NCI-H510A (cell line): ENCODE data around the gene FBXW4.
"Not testable (repeated sequence)": the region's sequence is repeated elsewhere in the genome, so short reads cannot be mapped to it uniquely, and the experiment has no call there.

Source experiments
- DNase-seq: peaks from one replicate; lab custom pipeline; 2025; lab: John Stamatoyannopoulos, UW

FBXW4 gene

GRCh38 chr10:101616415-101617101 is 78.4 kb downstream of the FBXW4 start:
- no peak for DNase-seq

- no peak for DNase-seq
Observed at GRCh38 chr10:101615525-101616116, 79.3 kb downstream of the FBXW4 start.

- DNase-seq: no peak
Observed at GRCh38 chr10:101614663-101615524, 80.1 kb downstream of the FBXW4 start.

DNA sequence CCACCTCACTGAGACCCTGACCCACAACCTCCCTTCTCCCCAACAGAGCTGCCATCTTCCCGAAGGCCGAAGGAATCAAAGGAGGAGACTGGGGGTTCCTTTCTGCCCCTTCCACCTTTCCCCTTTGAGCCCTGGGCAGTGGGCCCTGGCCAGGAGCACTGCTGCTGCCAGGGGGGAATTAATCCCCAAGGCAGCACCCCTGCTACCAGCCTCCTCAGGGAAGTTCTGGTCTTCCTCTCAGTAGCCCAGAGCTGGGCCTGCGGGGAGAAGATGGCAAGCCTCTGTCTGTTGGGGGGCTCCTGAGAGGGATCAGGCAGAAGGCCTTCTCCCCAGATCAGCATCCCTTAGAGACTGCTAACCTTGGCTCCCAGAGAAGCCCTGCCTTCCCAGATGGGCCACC is 81.3 kb downstream of the FBXW4 start:
- no peak for DNase-seq

DNA sequence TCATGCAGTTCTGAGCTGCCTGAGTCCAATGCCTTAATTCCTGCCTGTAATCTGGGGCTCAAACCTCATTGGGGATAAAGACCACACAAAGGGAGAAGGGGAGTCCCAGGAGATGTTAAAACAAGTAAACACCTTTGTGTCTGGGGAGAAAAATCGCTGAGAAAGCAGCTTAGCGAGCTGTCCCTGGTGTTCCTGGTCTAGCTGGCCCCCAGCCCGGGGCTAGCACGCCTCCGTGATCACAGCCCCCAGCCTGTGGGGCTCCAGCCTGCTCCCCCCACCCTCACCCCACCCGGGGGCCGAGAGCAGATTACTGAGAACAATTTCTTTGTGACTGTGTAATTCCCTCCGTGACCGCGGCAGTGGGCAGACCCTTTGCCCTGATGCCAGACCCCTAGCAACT is 82.1 kb downstream of the FBXW4 start:
- no peak for DNase-seq

- no peak for DNase-seq
Observed at GRCh38 chr10:101612086-101612485, 82.9 kb downstream of the FBXW4 start.

- DNase-seq: no peak
Observed at GRCh38 chr10:101611096-101611905, 83.7 kb downstream of the FBXW4 start.

GRCh38 chr10:101609481-101609880 is 85.5 kb downstream of the FBXW4 start:
- no peak for DNase-seq

DNA sequence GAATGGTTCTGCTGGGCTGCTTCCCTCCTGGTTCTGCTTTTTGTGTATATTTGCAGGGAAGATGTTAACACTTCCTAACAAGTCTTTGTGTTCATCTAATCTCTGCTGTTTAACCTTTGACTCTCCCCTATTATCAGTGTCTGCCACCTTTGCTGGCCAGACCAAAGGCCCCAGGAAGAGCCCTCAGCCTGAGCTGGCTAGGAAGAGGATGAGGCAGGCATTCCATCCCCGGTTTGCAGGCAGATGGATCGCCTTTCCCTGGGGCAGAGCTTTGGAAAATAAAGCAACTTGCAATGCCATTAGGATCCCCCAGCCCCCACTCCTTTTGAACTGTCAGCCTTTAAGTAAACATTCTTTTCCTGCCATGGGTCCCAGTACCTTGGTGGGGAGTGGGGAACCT is 87.8 kb downstream of the FBXW4 start:
- DNase-seq: no peak

- DNase-seq: peak; percentile 35
Observed at GRCh38 chr10:101602761-101603398, 92.1 kb downstream of the FBXW4 start.

GRCh38 chr10:101601541-101601940 is 93.4 kb downstream of the FBXW4 start:
- DNase-seq: peak; percentile 62

- DNase-seq: no peak
Observed at GRCh38 chr10:101597091-101597900, 97.7 kb downstream of the FBXW4 start.

DNA sequence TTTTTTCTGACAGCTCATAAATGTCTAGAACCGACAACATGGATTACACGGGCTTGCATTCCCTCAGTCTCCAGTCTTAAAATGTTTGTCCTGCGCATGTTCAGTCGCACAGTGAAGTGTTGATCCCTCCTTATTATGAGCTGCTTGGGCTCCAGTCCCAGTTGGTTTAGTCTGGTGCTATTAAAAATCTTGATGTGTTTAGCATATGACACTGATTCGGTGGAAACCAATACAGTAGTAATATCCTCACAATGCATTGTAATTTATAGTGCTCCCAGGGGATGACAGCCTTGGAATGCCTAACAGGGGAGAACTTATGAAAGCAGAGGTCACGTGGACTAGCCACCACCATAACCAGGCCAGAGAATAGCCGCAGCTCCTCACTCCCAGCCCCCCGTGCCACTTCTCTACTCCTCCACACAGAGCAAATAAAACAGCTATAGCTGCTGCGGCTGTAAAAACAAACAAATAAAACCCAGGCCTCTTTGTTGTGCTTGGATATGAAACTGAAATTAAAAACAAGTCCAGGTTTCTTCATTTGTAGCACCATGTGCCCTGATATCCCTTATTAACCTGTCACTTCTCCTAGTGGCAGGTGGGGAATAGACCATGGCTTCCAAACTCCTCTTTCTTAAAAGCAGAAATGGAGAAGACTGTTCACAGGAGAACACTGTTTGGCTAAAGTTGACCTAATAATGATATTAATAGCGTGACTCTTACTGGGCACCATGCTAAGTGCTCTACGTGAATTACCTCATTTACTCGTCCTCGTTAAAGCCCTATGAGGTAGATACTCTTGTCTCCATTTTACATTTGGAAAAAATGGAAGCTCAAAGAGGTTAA is 99.2 kb downstream of the FBXW4 start:
- peak; percentile 7 for DNase-seq

- not testable (repeated sequence) for DNase-seq
Observed at GRCh38 chr10:101593331-101593730, 101.6 kb downstream of the FBXW4 start.

- no peak for DNase-seq
Observed at GRCh38 chr10:101588879-101589278, 106.1 kb downstream of the FBXW4 start.

DNA sequence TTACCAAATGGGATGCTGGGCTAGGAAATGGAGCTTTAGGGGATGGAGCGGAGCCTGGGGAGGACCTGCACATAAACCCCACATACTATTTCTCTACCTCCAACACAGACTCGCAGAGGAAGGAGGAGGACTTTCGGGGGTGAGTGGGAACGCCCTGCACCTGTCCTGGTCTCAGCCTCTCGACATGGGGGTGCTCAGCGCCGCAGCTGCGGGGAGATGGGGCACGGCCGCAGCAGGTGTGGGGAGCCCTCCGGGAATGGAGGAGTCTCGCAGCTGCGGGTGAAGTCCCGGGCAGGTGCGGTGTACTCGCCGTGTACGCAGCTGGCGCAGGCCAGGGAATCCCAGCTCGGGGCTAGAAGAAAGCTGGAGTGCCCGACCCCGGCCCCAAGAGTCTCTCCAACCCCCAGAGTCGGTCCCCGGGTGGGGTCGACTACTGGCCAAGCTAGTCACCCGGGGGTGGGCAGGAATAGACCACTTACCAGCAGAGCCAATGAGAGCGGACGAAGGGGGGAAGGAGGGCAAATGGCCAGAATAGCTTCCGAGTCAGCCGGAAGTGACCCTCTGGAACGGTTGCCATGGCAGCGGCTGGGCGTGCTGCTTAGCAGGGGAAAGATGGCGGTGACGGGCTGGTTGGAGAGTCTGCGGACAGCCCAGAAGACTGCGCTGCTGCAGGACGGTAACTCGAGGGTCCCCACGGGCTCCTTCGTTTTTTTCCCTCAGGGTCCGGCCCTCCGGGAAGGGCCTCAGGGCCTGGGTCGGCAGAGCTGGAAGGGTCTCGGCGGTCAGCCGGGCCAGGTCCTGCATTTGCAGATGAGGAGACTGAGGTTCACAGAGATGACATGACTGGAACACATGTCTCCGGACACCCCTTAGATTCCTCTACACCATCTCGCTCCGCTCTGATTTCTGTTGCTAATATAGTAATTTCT is 107.0 kb downstream of the FBXW4 start, which contains the start of the genes DPCD and POLL:
DPCD (plus strand) TSS at position 597 of the 929 bp plus-strand sequence; CDS start at position 613, 16 bp downstream.
POLL (minus strand) TSS at position 533 of the 929 bp plus-strand sequence. CDS start 897 bp downstream, outside the sequence.
- DNase-seq: peak; percentile 87

DNA sequence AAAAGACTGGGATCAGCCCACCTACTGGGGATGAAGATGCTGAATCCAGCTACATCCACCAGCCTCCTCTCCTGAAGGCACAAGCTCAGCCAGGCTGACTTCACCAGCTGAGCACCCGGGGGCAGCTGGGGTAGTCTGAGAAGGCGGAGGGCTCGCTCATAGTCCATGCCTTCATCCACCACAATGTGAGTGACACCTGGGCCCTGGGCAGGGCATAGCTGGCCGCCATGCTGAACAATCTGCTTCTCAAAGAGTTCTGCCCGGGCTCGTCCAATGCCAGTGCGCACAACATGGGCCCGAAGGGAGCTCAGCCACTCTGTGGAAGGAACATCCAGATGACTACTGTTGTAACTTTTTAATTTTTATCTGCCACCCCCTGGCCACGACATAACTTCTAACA is 109.1 kb downstream of the FBXW4 start:
- DNase-seq: no peak
